Karpas-422 (cell line): Measurements from ENCODE around the gene HMBS. TPM values are rescaled to one million over a fixed set of nuclear protein-coding genes. Genes with fewer than 3 reads are reported as not detected.

ENCODE experiments used
- DNase-seq: peaks from one replicate; pipeline ENCODE4 v3.0.0-alpha.2; 2015
- H2AFZ ChIP-seq: fragments of 200-600 bp; sonication (generic); 2 replicates; pipeline ENCODE4 v1.6.1; 2014; ENCODE audit warnings: antibody characterized with exemption, low read length, mixed read lengths
- H3K27ac ChIP-seq: fragments of 200-600 bp; sonication (generic); 2 replicates; pipeline ENCODE4 v1.5.1; 2014; ENCODE audit warnings: mild to moderate bottlenecking, low read length, moderate library complexity
- H3K27me3 ChIP-seq: fragments of 200-600 bp; sonication (generic); 2 replicates; pipeline ENCODE4 v1.6.1; 2014; ENCODE audit warnings: low read length, mixed read lengths
- H3K36me3 ChIP-seq: fragments of 200-600 bp; sonication (generic); 2 replicates; pipeline ENCODE4 v1.6.1; 2014; ENCODE audit warnings: low read length, mixed read lengths; ENCODE audit not compliant: insufficient read depth
- H3K4me1 ChIP-seq: fragments of 200-600 bp; sonication (generic); 2 replicates; pipeline ENCODE4 v1.6.1; 2014; ENCODE audit warnings: mild to moderate bottlenecking, low read length, mixed read lengths
- H3K4me2 ChIP-seq: fragments of 200-600 bp; sonication (generic); 2 replicates; pipeline ENCODE4 v1.6.1; 2014; ENCODE audit warnings: low read length, low read depth, mild to moderate bottlenecking; ENCODE audit not compliant: poor library complexity, severe bottlenecking
- H3K4me3 ChIP-seq: fragments of 200-600 bp; sonication (generic); 2 replicates; pipeline ENCODE4 v1.5.1; 2014; ENCODE audit warnings: mild to moderate bottlenecking, antibody characterized with exemption, low read length, mixed read lengths
- H3K79me2 ChIP-seq: fragments of 200-600 bp; sonication (generic); 2 replicates; pipeline ENCODE4 v1.6.1; 2014; ENCODE audit warnings: mild to moderate bottlenecking, low read length, mixed read lengths
- H3K9ac ChIP-seq: fragments of 200-600 bp; sonication (generic); 2 replicates; pipeline ENCODE4 v1.6.0; 2014; ENCODE audit warnings: low read length
- H3K9me2 ChIP-seq: fragments of 200-600 bp; sonication (generic), shearing (Covaris generic); replicated peaks from 2 replicates; pipeline ENCODE4 v1.6.0; 2014; ENCODE audit warnings: mild to moderate bottlenecking, low read length, moderate library complexity; ENCODE audit not compliant: insufficient read depth
- H3K9me3 ChIP-seq: fragments of 300-700, 200-600 bp; sonication (generic); 2 replicates; pipeline ENCODE4 v1.6.1; 2014; ENCODE audit warnings: low read length, mixed read lengths
- H4K20me1 ChIP-seq: fragments of 200-600 bp; sonication (generic); 2 replicates; pipeline ENCODE4 v1.6.1; 2014; ENCODE audit warnings: mild to moderate bottlenecking, antibody characterized with exemption, low read length, low read depth; ENCODE audit not compliant: insufficient read depth
- total RNA-seq: library from RNA; depleted of rRNA; stranded (reverse); fragments of >200 nt; shearing (Covaris generic); gene quantifications from 2 replicates; pipeline ENCODE4 v1.2.3, GENCODE V29; 2014; ENCODE audit warnings: low replicate concordance

The HMBS gene
- total RNA-seq, 1 experiment from 2014 or later: 7.5 TPM

GRCh38 chr11:119116601-119117000 lies 31.9 kb downstream of the HMBS start:
- no peak overlapping the region for H3K4me2 ChIP-seq
- no peak overlapping the region for H3K9ac ChIP-seq
- H2AFZ ChIP-seq: no peak overlapping the region
- no peak overlapping the region for H3K27ac ChIP-seq
- no peaks in the 10 kb centered on the region for H3K27me3 ChIP-seq
- H3K36me3 ChIP-seq: peaks cover 10% of the 10 kb centered on the region; the same call in 1 of the 2 replicates
- peaks cover 10% of the 10 kb centered on the region for H3K4me1 ChIP-seq
- no peaks in the 10 kb centered on the region for H3K9me3 ChIP-seq
- H3K9me2 ChIP-seq: no peaks in the 10 kb centered on the region
- H3K79me2 ChIP-seq: peaks cover 1% of the 10 kb centered on the region; the same call in 1 of the 2 replicates
- no peak overlapping the region for H3K4me3 ChIP-seq
- no peak for DNase-seq
- no peaks in the 10 kb centered on the region for H4K20me1 ChIP-seq

GRCh38 chr11:119117004-119117706 lies 32.5 kb downstream of the HMBS start:
- Histone ChIP-seq H3K27ac (no peak overlapping the region), H3K36me3 (peaks cover 10% of the 10 kb centered on the region; the same call in 1 of the 2 replicates), H3K27me3 (no peaks in the 10 kb centered on the region), H2AFZ (no peak overlapping the region), H3K79me2 (peaks cover 7% of the 10 kb centered on the region), H3K4me1 (peaks cover 10% of the 10 kb centered on the region), H4K20me1 (0 out of 2 replicates have a peak, but pooled peaks cover 2% of the 10 kb centered on the region), H3K4me3 (no peak overlapping the region), H3K4me2 (no peak overlapping the region), H3K9me2 (no peaks in the 10 kb centered on the region), H3K9me3 (no peaks in the 10 kb centered on the region), H3K9ac (no peak overlapping the region)
- no peak for DNase-seq

- no peak overlapping the region for H3K4me3 ChIP-seq
- peaks cover 16% of the 10 kb centered on the region for H3K4me1 ChIP-seq
- H3K27ac ChIP-seq: no peak overlapping the region
- H3K4me2 ChIP-seq: no peak overlapping the region
- H3K36me3 ChIP-seq: peaks cover 10% of the 10 kb centered on the region; the same call in 1 of the 2 replicates
- H3K9me3 ChIP-seq: no peaks in the 10 kb centered on the region
- 0 out of 2 replicates have a peak, but pooled peaks cover 7% of the 10 kb centered on the region for H4K20me1 ChIP-seq
- no peaks in the 10 kb centered on the region for H3K27me3 ChIP-seq
- peaks cover 16% of the 10 kb centered on the region for H3K79me2 ChIP-seq
- H3K9me2 ChIP-seq: no peaks in the 10 kb centered on the region
- no peak overlapping the region for H3K9ac ChIP-seq
- DNase-seq: no peak
- no peak overlapping the region for H2AFZ ChIP-seq
These were observed 33.5 kb downstream of the HMBS start for GRCh38 chr11:119118227-119118626.

GRCh38 chr11:119118946-119119345 lies 34.3 kb downstream of the HMBS start:
- H2AFZ ChIP-seq: no peak overlapping the region
- no peak for DNase-seq
- H4K20me1 ChIP-seq: 0 out of 2 replicates have a peak, but pooled peaks cover 7% of the 10 kb centered on the region
- no peak overlapping the region for H3K9ac ChIP-seq
- no peaks in the 10 kb centered on the region for H3K9me2 ChIP-seq
- H3K4me3 ChIP-seq: no peak overlapping the region
- H3K27me3 ChIP-seq: no peaks in the 10 kb centered on the region
- no peak overlapping the region for H3K27ac ChIP-seq
- H3K4me1 ChIP-seq: peaks cover 16% of the 10 kb centered on the region
- H3K4me2 ChIP-seq: no peak overlapping the region
- peaks cover 19% of the 10 kb centered on the region for H3K79me2 ChIP-seq
- H3K9me3 ChIP-seq: no peaks in the 10 kb centered on the region
- H3K36me3 ChIP-seq: peaks cover 10% of the 10 kb centered on the region; the same call in 1 of the 2 replicates

GRCh38 chr11:119120639-119121007 lies 35.9 kb downstream of the HMBS start:
- H3K4me2 ChIP-seq: peak overlapping the region; percentile 76
- H3K27ac ChIP-seq: peak overlapping the region; percentile 78
- H3K9me2 ChIP-seq: no peaks in the 10 kb centered on the region
- H3K79me2 ChIP-seq: peaks cover 19% of the 10 kb centered on the region
- H3K9me3 ChIP-seq: no peaks in the 10 kb centered on the region
- DNase-seq: peak; percentile 53
- peak overlapping the region; percentile 62 for H3K4me3 ChIP-seq
- H2AFZ ChIP-seq: no peak overlapping the region
- 0 out of 2 replicates have a peak, but pooled peaks cover 7% of the 10 kb centered on the region for H4K20me1 ChIP-seq
- no peaks in the 10 kb centered on the region for H3K27me3 ChIP-seq
- H3K9ac ChIP-seq: peak overlapping the region; percentile 73
- peaks cover 16% of the 10 kb centered on the region for H3K4me1 ChIP-seq
- H3K36me3 ChIP-seq: peaks cover 10% of the 10 kb centered on the region; the same call in 1 of the 2 replicates

GRCh38 chr11:119121008-119121810 lies 36.5 kb downstream of the HMBS start, which contains the start of gene HINFP:
HINFP (plus strand) TSS chr11:119121580; CDS start chr11:119126945, 5,365 bp downstream.
- peak within 1 kb of the TSS; percentile 78 for H3K27ac ChIP-seq
- no peaks in the 10 kb centered on the region for H3K27me3 ChIP-seq
- H3K4me1 ChIP-seq: peaks cover 16% of the 10 kb centered on the region
- H3K79me2 ChIP-seq: peaks cover 19% of the 10 kb centered on the region
- H3K9me3 ChIP-seq: no peaks in the 10 kb centered on the region
- peak; percentile 97 for DNase-seq
- H4K20me1 ChIP-seq: 0 out of 2 replicates have a peak, but pooled peaks cover 7% of the 10 kb centered on the region
- H3K9me2 ChIP-seq: no peaks in the 10 kb centered on the region
- H3K4me2 ChIP-seq: peak within 1 kb of the TSS; percentile 87
- H3K4me3 ChIP-seq: peak within 1 kb of the TSS; percentile 89
- H3K36me3 ChIP-seq: peaks cover 10% of the 10 kb centered on the region; the same call in 1 of the 2 replicates
- peak within 1 kb of the TSS; percentile 85 for H3K9ac ChIP-seq
- H2AFZ ChIP-seq: no peak within 1 kb of the TSS

- Histone ChIP-seq H3K79me2 (peaks cover 19% of the 10 kb centered on the region), H3K9me2 (no peaks in the 10 kb centered on the region), H3K4me2 (peak overlapping the region; percentile 87), H3K27me3 (no peaks in the 10 kb centered on the region), H4K20me1 (0 out of 2 replicates have a peak, but pooled peaks cover 7% of the 10 kb centered on the region), H3K4me1 (peaks cover 16% of the 10 kb centered on the region), H3K27ac (no peak overlapping the region), H2AFZ (no peak overlapping the region), H3K9ac (peak overlapping the region; percentile 85), H3K36me3 (peaks cover 10% of the 10 kb centered on the region; the same call in 1 of the 2 replicates), H3K9me3 (no peaks in the 10 kb centered on the region), H3K4me3 (peak overlapping the region; percentile 89)
- DNase-seq: no peak
These were observed 37.1 kb downstream of the HMBS start for GRCh38 chr11:119121811-119122124.

GRCh38 chr11:119125821-119126220 lies 41.1 kb downstream of the HMBS start:
- Histone ChIP-seq H4K20me1 (0 out of 2 replicates have a peak, but pooled peaks cover 7% of the 10 kb centered on the region), H3K27ac (no peak overlapping the region), H3K27me3 (no peaks in the 10 kb centered on the region), H3K79me2 (peaks cover 19% of the 10 kb centered on the region), H3K4me2 (no peak overlapping the region), H2AFZ (no peak overlapping the region), H3K4me1 (peaks cover 8% of the 10 kb centered on the region), H3K4me3 (no peak overlapping the region), H3K9me2 (no peaks in the 10 kb centered on the region), H3K9ac (no peak overlapping the region), H3K36me3 (no peaks in the 10 kb centered on the region), H3K9me3 (no peaks in the 10 kb centered on the region)
- no peak for DNase-seq
